Uterus (tissue), 2 donors: Measurements from ENCODE around the gene ACOT13.

Experiments used
- CTCF ChIP-seq, 4 experiments: fragments of 200-600 bp in 2 of 4; fragments of 450-650 bp in 2 of 4; sonication (generic) in 2 of 4; IDR thresholded peaks; one replicate each; pipeline ENCODE4 v1.5.1; 2016 to 2019; ENCODE audit warnings: antibody characterized with exemption in 4 of 4, mild to moderate bottlenecking in 2 of 4, moderate library complexity in 1 of 4
- POLR2A ChIP-seq, 2 donors: fragments of 450-650 bp; IDR thresholded peaks; one replicate each; pipeline ENCODE4 v1.6.1; 2016; ENCODE audit warnings: antibody characterized with exemption in 2 of 2, mild to moderate bottlenecking in 1 of 2, moderate library complexity in 1 of 2

- no peak for TF ChIP-seq CTCF (IDR thresholded peaks at IDR 0.05)
- TF ChIP-seq POLR2A (IDR thresholded peaks at IDR 0.05) = no peak
Observed at GRCh38 chr6:24692003-24692402, 25.1 kb downstream of the ACOT13 start.
